SK-N-SH (cell line): Measurements from ENCODE around the gene NT5C1A. TPM values are rescaled to one million over a fixed set of nuclear protein-coding genes. Genes with fewer than 3 reads are reported as not detected.

ENCODE experiments used
- CTCF ChIA-PET: fragments of 300-600, 350-600 bp; formaldehyde crosslinking; extraction: SDS; loops from one replicate; lab custom pipeline; 2021; lab: Yijun Ruan, JAX
- POLR2A ChIA-PET: fragments of 350-600 bp; sonication (Branson Sonifier 250); formaldehyde crosslinking; extraction: SDS; loops from one replicate; lab custom pipeline; 2020; ENCODE audit warnings: antibody characterized with exemption, inconsistent platforms; lab: Yijun Ruan, JAX
- DNase-seq: peaks from one replicate; pipeline ENCODE4 v3.0.0; 2012
- H2AFZ ChIP-seq: fragments of 200-600 bp; sonication (generic); 2 replicates; pipeline ENCODE4 v1.8.1; 2016; ENCODE audit warnings: antibody characterized with exemption, mild to moderate bottlenecking, low read depth
- H3F3A ChIP-seq: fragments of 200-600 bp; sonication (generic); replicated peaks from 2 replicates; pipeline ENCODE3; 2016; ENCODE audit warnings: antibody characterized with exemption, mild to moderate bottlenecking; ENCODE audit not compliant: insufficient read depth
- H3K27ac ChIP-seq, 2 experiments: fragments of 200-500 bp in 1 of 2; fragments of 200-600 bp in 1 of 2; sonication (Bioruptor generic) in 1 of 2; sonication (generic), shearing (Covaris generic) in 1 of 2; 2 replicates each; pipeline versions ENCODE4 v1.5.1 to v1.6.1; 2014 to 2016; ENCODE audit warnings: low read depth in 2 of 2, inconsistent platforms in 1 of 2, low read length in 1 of 2, mild to moderate bottlenecking in 1 of 2, mixed read lengths in 1 of 2
- H3K27me3 ChIP-seq: fragments of 200-600 bp; sonication (generic), shearing (Covaris generic); 2 replicates; pipeline ENCODE4 v1.6.1; 2016; ENCODE audit warnings: mixed run types; ENCODE audit not compliant: insufficient read depth
- H3K36me3 ChIP-seq, 2 experiments: fragments of 200-500 bp in 1 of 2; fragments of 200-600 bp in 1 of 2; sonication (Bioruptor generic) in 1 of 2; sonication (generic) in 1 of 2; replicated peaks in 1 of 2; 2 replicates each; pipeline versions ENCODE3 to v1.5.1; 2014 to 2016; ENCODE audit warnings: low read length in 1 of 2, mild to moderate bottlenecking in 1 of 2; ENCODE audit not compliant: insufficient read depth in 2 of 2, control insufficient read depth in 1 of 2
- H3K4me1 ChIP-seq, 2 experiments: fragments of 200-500 bp in 1 of 2; fragments of 200-600 bp in 1 of 2; sonication (Bioruptor generic) in 1 of 2; sonication (generic), shearing (Covaris generic) in 1 of 2; 2 replicates each; pipeline versions ENCODE4 v1.5.1 to v1.6.1; 2014 to 2016; ENCODE audit warnings: low read depth in 1 of 2, low read length in 1 of 2, mixed run types in 1 of 2; ENCODE audit not compliant: insufficient read depth in 2 of 2, control insufficient read depth in 1 of 2
- H3K4me2 ChIP-seq: fragments of 200-600 bp; sonication (generic), shearing (Covaris generic); 2 replicates; pipeline ENCODE4 v1.6.1; 2017; ENCODE audit warnings: mixed run types
- H3K4me3 ChIP-seq, 2 experiments: fragments of 200-500 bp in 1 of 2; fragments of 200-600 bp in 1 of 2; sonication (Bioruptor generic) in 1 of 2; sonication (generic), shearing (Covaris generic) in 1 of 2; 2 replicates each; pipeline versions ENCODE4 v1.5.1 to v1.8.1; 2014 to 2016; ENCODE audit warnings: low read depth in 2 of 2, inconsistent platforms in 1 of 2, low read length in 1 of 2, mild to moderate bottlenecking in 1 of 2, mixed read lengths in 1 of 2, moderate library complexity in 1 of 2
- H3K79me2 ChIP-seq: fragments of 200-600 bp; sonication (generic); 2 replicates; pipeline ENCODE4 v1.8.1; 2017; ENCODE audit warnings: mild to moderate bottlenecking; ENCODE audit not compliant: insufficient read depth
- H3K9ac ChIP-seq: fragments of 200-600 bp; sonication (generic); 2 replicates; pipeline ENCODE4 v1.6.1; 2017; ENCODE audit warnings: mixed run types
- H3K9me2 ChIP-seq: fragments of 200-600 bp; sonication (generic); 2 replicates; pipeline ENCODE4 v1.6.1; 2017; ENCODE audit warnings: mixed run types
- H3K9me3 ChIP-seq: fragments of 200-600 bp; sonication (generic); 2 replicates; pipeline ENCODE4 v1.6.1; 2017; ENCODE audit warnings: mixed run types, mild to moderate bottlenecking, moderate library complexity
- H4K20me1 ChIP-seq: fragments of 200-600 bp; sonication (generic); 2 replicates; pipeline ENCODE4 v1.6.1; 2017; ENCODE audit warnings: mild to moderate bottlenecking, mixed run types; ENCODE audit not compliant: insufficient read depth
- CTCF ChIP-seq: fragments of 200-600 bp; sonication (generic); IDR thresholded peaks from 2 replicates; pipeline ENCODE4 v1.6.1; 2017; ENCODE audit warnings: antibody characterized with exemption, mild to moderate bottlenecking, moderate library complexity
- FOXM1 ChIP-seq: IDR thresholded peaks from 2 replicates; pipeline ENCODE4 v1.4.0; 2012; ENCODE audit warnings: low read depth, mild to moderate bottlenecking
- IRF3 ChIP-seq: fragments of 150-350 bp; IDR thresholded peaks from 2 replicates; pipeline ENCODE4 v1.6.1; 2016; ENCODE audit warnings: mild to moderate bottlenecking, low read depth, low read length
- JUND ChIP-seq: IDR thresholded peaks from 2 replicates; pipeline ENCODE4 v1.4.0; 2012
- MAX ChIP-seq: IDR thresholded peaks from 2 replicates; pipeline ENCODE4 v1.4.0; 2012; ENCODE audit warnings: low read depth
- MEF2A ChIP-seq: IDR thresholded peaks from 2 replicates; pipeline ENCODE4 v1.4.0; 2012; ENCODE audit warnings: low read depth, borderline replicate concordance
- NRF1 ChIP-seq: IDR thresholded peaks from 2 replicates; pipeline ENCODE4 v1.6.1; 2012; ENCODE audit warnings: low read depth, mild to moderate bottlenecking, low read length
- RAD21 ChIP-seq: IDR thresholded peaks from 2 replicates; pipeline ENCODE4 v1.6.1; 2012; ENCODE audit warnings: mild to moderate bottlenecking, low read length
- RFX5 ChIP-seq: IDR thresholded peaks from 2 replicates; pipeline ENCODE4 v1.6.1; 2012; ENCODE audit warnings: mild to moderate bottlenecking, improper control_type of control experiment, low read length
- RXRA ChIP-seq: IDR thresholded peaks from 2 replicates; pipeline ENCODE4 v1.4.0; 2012; ENCODE audit warnings: low read depth, mild to moderate bottlenecking, borderline replicate concordance
- SIN3A ChIP-seq: IDR thresholded peaks from 2 replicates; pipeline ENCODE4 v1.6.1; 2012; ENCODE audit warnings: low read depth, mild to moderate bottlenecking, low read length, moderate library complexity, borderline replicate concordance
- SMC3 ChIP-seq: IDR thresholded peaks from 2 replicates; pipeline ENCODE4 v1.6.1; 2012; ENCODE audit warnings: low read depth, low read length, improper control_type of control experiment
- TCF12 ChIP-seq: IDR thresholded peaks from 2 replicates; pipeline ENCODE4 v1.4.0; 2012
- TEAD4 ChIP-seq: IDR thresholded peaks from 2 replicates; pipeline ENCODE4 v1.4.0; 2012; ENCODE audit warnings: mild to moderate bottlenecking, borderline replicate concordance; ENCODE audit not compliant: insufficient read depth
- YY1 ChIP-seq: IDR thresholded peaks from 2 replicates; pipeline ENCODE4 v1.4.0; 2012; ENCODE audit warnings: low read depth, mild to moderate bottlenecking
- ZBTB33 ChIP-seq: IDR thresholded peaks from 2 replicates; pipeline ENCODE4 v1.4.0; 2012; ENCODE audit warnings: low read depth, borderline replicate concordance
- WGBS: methylation state at CpG from one replicate; pipeline ENCODE4 v1.1.6; 2017; ENCODE audit warnings: low lambda C conversion rate; 5-methylcytosine and 5-hydroxymethylcytosine counted together
- polyA plus RNA-seq, 3 experiments: library from polyadenylated mRNA; depleted of rRNA; stranded (reverse); fragments of >200 nt; gene quantifications; 2 replicates each; pipeline ENCODE4 v1.2.3, GENCODE V29; 2012

Gene NT5C1A
- polyA plus RNA-seq, 1 of the 3 experiments (the other 2 are of a cell fraction): 0.12 TPM

GRCh38 chr1:39673215-39673614, 1.3 kb upstream of the NT5C1A start (continued):
- no peak for TF ChIP-seq IRF3
- no peak for TF ChIP-seq SIN3A
- no peak for TF ChIP-seq MAX
- TF ChIP-seq, all 33 proteins: peak for 0

GRCh38 chr1:39672551-39672947, 642 bp upstream of the NT5C1A start:
- Histone ChIP-seq H3K9me2 (no peaks in the 10 kb centered on the region), H3K27ac (peak overlapping the region in 1 of 2 experiments; percentile 87; a peak in 2 of 4 replicates), H3K9me3 (no peaks in the 10 kb centered on the region), H3F3A (no peaks in the 10 kb centered on the region), H3K79me2 (no peaks in the 10 kb centered on the region), H2AFZ (no peak overlapping the region), H3K9ac (no peak overlapping the region), H3K36me3 (no peaks in the 10 kb centered on the region), H3K27me3 (peaks cover 44% of the 10 kb centered on the region), H3K4me1 (peaks cover 0 to 27% of the 10 kb centered on the region in 2 experiments; a peak in 1 of 4 replicates), H3K4me3 (peak overlapping the region; percentile 57 to 63), H3K4me2 (peak overlapping the region; percentile 93), H4K20me1 (no peaks in the 10 kb centered on the region)
- ChIA-PET POLR2A (interaction anchor here (0.6 to 7.3 kb wide), 8 partner anchors 10 to 798 kb away, joined by 3 to 95 read pairs (median 6); partner anchors contain the start of genes HPCAL4 and PPIE), CTCF (interaction anchor here (0.8 to 11.3 kb wide), 19 partner anchors 9 to 125 kb away, joined by 3 to 260 read pairs (median 9); partner anchors contain the start of gene HPCAL4)
- DNase-seq: peak; percentile 77
- WGBS: 21% methylated on average over 9 of the region's 12 CpGs
- TF ChIP-seq TCF12: no peak
- TF ChIP-seq SMC3: 0 out of 2 replicates have a peak, but pooled peaks have one; percentile 17
- TF ChIP-seq ZBTB33: no peak
- no peak for TF ChIP-seq RXRA
- TF ChIP-seq RAD21: peak; percentile 44
- no peak for TF ChIP-seq FOXM1
- TF ChIP-seq MEF2A: no peak
- TF ChIP-seq JUND: no peak
- TF ChIP-seq TEAD4: no peak
- TF ChIP-seq RFX5: no peak
- no peak for TF ChIP-seq MAX
- no peak for TF ChIP-seq YY1
- TF ChIP-seq CTCF: peak; percentile 72
- TF ChIP-seq NRF1: no peak
